ENCODE measurements around the gene COPE.
A peak's percentile ranks its signal among the peaks of the same experiment; 100 is the strongest.
"Not testable (repeated sequence)": the region's sequence is repeated elsewhere in the genome, so short reads cannot be mapped to it uniquely, and the experiment has no call there.

The COPE gene

DNA sequence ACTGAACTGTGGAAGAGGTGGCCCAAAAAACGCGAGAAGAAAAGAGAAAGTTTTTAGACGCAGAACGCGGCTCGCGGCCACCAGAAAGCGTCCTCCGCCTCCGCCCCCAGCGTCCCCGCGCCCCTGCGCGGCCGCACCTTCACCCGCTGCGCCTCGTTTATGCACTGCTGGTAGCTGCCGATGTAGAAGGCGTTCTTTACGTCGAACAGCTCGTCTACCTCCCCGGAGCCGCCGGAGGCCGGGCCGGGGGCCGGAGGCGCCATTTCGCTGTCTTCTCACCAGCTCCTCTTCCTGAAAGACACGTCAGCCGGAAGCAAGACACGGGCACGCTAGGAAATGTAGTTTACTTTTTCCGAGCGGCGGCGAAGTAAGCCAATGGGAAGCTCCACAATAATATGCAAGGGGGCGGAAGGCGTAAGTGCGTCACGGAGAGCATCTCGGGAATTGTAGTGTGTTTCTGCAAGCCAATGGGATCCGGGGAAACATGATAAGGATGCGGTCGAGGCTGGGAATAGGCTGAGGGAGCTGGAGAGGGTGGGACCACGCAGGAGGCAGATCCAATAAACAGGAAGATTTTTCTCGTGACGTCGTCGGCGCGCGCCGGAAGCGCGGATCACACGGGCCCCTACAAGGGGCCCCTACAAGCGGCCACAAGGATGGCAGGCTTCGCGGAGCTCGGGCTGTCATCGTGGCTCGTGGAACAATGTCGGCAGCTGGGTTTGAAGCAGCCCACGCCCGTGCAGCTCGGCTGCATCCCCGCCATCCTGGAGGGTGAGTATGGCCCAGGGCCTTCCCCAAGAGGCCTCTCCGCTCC, at the start of gene COPE, which contains the start of gene DDX49:
COPE (minus strand) TSS at position 302 of the 814 bp plus-strand sequence; CDS start at position 263, 39 bp downstream.
DDX49 (plus strand) TSS at position 630 of the 814 bp plus-strand sequence; CDS start at position 657, 27 bp downstream.
- DNase-seq = peak; percentile 98

DNA sequence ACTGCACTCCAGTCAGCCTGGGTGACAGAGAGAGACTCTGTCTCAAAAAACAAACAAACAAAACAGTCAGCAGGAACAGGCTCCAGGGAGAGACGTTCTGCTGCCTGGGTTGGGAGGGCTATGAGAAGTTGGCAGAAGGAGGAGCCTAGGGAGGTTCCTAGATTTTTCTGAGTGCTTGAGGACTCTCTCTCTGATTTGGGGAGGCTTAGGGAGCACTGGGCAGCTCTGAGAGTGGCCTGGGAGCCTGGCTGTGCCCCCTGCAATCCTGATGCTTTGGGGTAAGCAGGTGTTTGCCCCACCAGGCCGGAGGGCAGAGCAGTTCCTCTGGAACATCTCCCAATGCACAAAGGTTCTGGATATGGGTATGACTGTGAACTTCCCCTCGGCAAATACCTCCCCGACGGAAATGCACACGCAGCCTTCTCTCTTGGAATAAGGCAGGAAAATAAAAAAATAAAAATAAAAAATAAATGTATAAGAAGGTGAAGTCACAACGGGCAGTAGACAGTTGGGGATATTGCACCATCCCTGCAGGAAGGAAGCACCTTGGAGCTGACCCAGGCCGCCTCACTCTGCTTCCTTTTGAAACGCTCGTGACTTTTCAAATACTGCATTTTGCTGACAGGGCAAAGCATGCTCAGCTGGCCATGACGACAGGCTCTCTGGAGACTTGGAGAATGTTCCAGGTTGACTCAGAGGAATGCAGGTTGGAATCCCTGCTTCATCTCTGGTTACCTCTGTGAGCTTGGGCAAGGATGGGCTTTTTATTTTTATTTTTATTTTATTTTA, 48.4 kb upstream of the COPE start:
- no peak for DNase-seq

- no peak for DNase-seq
Measured at GRCh38 chr19:18966307-18966706, 47.1 kb upstream of the COPE start.

GRCh38 chr19:18964121-18964520, 44.9 kb upstream of the COPE start:
- DNase-seq = no peak

- DNase-seq = no peak
Measured at GRCh38 chr19:18961767-18962620, 42.8 kb upstream of the COPE start.

GRCh38 chr19:18960370-18960769, 41.2 kb upstream of the COPE start:
- no peak for DNase-seq

GRCh38 chr19:18955042-18955441, 35.9 kb upstream of the COPE start:
- no peak for DNase-seq

DNA sequence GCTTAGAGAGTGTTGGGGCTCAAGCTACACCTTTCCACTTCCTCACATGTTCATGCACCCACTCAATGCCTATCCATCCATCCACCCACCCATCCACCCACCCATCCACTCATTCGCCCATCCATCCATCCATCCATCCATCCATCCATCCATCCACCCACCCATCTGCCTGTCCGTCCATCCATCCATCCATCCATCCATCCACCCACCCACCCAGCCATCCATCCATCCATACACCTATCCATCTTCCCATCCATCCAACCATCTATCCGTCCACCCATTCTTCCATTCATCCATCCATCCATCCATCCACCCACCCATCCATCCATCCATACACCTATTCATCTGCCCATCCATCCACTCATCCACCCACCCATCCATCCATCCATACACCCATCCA, 34.9 kb upstream of the COPE start:
- DNase-seq = no peak

DNA sequence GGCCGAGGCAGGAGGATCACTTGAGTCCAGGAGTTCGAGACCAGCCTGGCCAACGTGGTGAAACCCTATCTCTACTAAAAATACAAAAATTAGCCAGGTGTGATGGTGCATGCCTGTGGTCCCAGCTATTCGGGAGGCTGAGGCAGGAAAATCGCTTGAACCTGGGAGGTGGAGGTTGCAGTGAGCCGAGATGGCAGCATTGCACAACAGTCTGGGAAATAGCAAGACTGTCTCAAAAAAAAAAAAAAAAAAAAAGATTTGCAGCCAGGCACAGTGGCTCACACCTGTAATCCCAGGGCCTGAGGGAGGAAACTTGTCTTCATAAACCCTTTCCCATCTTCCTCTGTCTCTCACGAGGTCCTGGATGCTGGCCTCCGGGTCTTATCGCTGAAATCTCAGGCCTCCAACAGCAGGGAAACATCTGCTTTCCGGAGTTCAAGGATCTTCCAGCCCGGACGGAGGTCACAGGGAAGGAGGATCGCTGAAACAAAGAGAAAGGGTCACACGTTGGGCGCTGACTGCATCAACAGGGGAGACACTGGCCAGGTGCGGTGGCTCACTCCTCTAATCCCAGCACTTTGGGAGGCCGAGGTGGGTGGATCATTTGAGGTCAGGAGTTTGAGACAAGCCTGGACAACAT, 33.3 kb upstream of the COPE start:
- not testable (repeated sequence) for DNase-seq

DNA sequence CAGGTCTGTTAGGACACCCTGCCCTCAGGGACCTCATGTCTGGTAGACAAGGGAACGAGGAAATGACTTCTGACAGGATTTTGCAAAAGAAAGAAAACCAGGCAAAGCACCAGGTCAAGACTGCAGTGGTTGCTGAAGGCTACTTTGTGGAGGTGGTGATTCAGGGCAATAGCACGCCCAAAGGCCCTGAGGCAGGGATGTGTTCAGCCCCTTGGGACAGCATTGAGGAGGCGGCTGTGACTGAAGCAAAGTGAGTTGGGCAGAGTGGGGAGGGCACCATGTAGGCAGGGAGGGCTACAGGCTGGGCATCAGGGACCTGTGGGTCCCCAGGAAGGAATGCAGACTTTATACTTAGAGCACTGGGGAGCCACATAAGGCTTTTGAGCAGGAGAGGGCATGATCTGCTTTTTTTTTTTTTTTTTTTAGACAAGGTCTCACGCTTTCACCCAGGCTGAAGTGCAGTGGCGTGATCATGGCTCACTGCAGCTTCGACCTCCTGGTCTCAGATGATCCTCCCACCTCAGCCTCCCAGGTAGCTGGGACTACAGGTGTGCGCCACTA, 32.6 kb upstream of the COPE start:
- DNase-seq = no peak

DNA sequence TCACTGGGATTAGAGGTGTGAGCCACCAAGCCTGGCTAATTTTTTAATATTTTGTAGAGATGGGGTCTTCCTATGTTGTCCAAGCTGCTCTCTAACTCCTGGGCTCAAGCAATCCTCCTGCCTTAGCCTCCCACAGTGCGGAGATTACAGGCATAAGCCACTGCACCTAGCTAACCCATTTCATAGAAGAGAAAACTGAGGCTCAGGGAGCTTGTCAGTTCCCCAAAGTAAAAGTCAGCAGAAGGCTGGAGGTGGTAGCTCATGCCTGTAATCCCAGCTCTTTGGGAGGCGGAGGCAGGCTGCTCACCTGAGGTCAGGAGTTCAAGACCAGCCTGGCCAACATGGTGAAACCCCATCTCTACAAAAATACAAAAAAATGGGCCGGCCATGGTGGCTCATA, 30.7 kb upstream of the COPE start:
- no peak for DNase-seq

DNA sequence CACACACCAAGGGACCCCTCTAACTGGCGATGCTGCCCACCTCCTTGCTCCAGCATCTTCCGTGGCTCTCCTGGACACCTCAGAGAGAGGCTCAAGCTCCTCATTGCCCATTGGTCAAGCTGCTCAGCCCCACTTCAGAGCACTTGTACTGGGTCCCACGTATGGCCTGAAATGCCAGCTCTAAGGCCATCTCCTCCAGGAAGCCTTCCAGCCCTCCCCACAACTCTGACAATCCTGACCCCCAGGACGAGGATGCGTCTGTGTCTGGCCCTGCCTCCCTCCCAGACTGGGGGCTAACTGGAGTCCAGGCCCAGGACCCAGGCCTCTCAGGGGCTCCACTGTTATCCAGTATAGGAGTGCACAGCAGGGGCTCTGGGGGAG, 29.8 kb upstream of the COPE start:
- DNase-seq = no peak

DNA sequence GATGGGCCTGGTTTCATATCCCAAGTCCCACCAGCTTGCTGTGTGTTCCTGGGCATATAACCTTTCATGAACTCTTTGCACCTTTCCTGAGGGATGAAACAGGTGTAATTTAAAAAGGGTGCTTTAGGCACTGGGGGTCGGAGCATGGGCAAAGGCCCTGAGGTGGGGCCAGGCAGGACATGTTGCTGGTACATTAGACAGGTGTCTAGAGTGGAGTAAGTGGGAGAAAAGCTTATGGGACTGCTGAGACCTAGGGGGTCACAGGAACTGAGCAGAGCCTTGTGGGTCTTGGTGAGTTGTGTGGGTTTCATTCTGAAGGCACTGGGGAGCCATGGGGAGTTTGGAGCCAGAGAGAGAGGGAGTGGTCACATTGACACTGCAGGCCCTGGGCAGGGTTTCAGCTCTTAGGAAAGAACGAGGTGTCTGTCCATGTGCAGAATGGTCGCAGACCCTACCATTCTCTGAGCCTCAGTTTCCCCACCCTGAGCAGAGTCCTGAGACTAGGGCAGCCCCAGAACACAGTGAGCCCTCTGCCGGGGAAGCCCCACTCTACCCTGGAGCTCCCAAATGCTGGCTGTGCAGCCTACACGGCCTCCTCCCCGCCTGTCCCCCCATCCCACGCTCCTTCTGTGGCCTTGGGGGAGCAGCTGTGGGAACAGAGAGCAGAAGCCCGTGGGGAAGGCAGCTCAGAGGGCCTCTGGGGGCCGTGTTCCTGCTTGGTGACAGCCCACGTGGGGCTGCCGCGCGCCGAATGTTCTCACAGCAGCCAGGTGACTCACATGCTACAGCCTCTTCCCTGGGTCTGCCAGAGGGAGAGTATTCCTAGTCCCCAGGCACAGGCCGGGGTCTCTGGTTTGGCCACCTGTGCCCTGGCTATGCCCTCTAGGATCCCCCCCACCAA, 29.1 kb upstream of the COPE start:
- no peak for DNase-seq

DNA sequence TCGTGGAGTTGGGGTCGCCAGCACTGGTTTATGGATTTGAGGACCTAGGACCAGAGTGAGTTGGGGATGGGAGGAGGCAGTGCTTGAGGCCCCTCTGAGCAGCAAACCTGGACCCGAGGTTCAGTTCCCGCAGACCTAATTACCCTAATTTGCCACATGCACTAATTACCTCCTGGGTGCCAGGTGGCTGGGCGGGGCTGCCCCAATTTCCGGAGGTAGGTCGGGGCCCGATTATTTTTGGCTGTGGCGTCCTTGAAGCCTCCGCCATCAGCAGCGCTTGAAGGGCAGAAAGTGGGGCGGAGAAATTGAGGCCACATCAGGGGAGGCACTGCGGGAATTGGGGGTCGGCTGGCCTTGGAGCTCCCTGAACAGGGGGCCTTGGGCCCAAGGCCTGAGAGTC, 27.7 kb upstream of the COPE start:
- DNase-seq = no peak

- DNase-seq = no peak
Measured at GRCh38 chr19:18946335-18946734, 27.1 kb upstream of the COPE start.

GRCh38 chr19:18945297-18945696, 26.1 kb upstream of the COPE start:
- no peak for DNase-seq

DNA sequence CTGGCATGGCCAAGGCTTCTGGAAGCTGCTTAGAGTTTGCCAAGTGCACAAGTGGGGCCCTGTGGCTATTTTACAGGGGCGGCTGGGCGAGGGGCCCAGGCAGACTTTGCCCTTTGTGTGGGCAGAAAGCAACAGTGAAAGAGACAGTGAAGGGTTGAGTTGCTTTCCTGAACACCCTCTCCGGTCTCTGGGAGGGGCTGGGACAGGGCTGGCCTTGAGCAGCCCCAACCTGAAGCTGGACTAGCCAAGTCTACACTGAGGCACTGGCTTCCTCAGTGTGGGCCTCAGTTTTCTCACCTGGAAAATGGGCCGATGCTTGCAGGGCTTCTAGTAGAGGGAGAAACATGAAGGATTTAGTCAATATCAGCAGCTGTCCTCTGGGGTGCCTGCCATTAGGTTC, 24.3 kb upstream of the COPE start:
- no peak for DNase-seq

- no peak for DNase-seq
Measured at GRCh38 chr19:18942692-18943091, 23.5 kb upstream of the COPE start.

GRCh38 chr19:18941628-18942354, 22.6 kb upstream of the COPE start:
- no peak for DNase-seq
